PC-3 (cell line): ENCODE data around the gene PRKACB. TPM values are rescaled to one million over a fixed set of nuclear protein-coding genes. Genes with fewer than 3 reads are reported as not detected.
A peak's percentile ranks its signal among the peaks of the same experiment; 100 is the strongest.
"Not testable (repeated sequence)": the region's sequence is repeated elsewhere in the genome, so short reads cannot be mapped to it uniquely, and the experiment has no call there.

ENCODE experiments used
- ATAC-seq: fragments of 200-7000 bp; cut with Tn5 transposase; 2 replicates; pipeline ENCODE4 v1.9.1; 2020; ENCODE audit warnings: mild to moderate bottlenecking, moderate library complexity
- BruUV-seq: library from RNA; stranded (reverse); fragments of 400-500 nt; replicated peaks from 2 replicates; lab custom pipeline; 2021; lab: Mats Ljungman, UMichigan
- CTCF ChIA-PET: fragments of 300-600 bp; sonication (Branson Sonifier 250); formaldehyde crosslinking; loops from one replicate; lab custom pipeline; 2022; ENCODE audit warnings: antibody characterized with exemption; lab: Charles Lee
- POLR2A ChIA-PET: fragments of 300-600 bp; sonication (Branson Sonifier 250); formaldehyde crosslinking; loops from one replicate; lab custom pipeline; 2022; ENCODE audit warnings: antibody characterized with exemption; ENCODE audit not compliant: unreplicated experiment; lab: Charles Lee
- DNase-seq: peaks from one replicate; pipeline ENCODE4 v3.0.0-alpha.2; 2015
- H2AFZ ChIP-seq: fragments of 300-600 bp; sonication (generic); 2 replicates; pipeline ENCODE4 v1.6.0; 2016; ENCODE audit warnings: antibody characterized with exemption, low read length
- H3F3A ChIP-seq: fragments of 300-600 bp; sonication (generic); one replicate; pipeline ENCODE4 v1.6.0; 2017; ENCODE audit warnings: antibody characterized with exemption, low read length, control low read depth, mild to moderate bottlenecking; ENCODE audit not compliant: unreplicated experiment
- H3K27ac ChIP-seq: fragments of 300-600 bp; sonication (generic); 2 replicates; pipeline ENCODE4 v1.5.1; 2016; ENCODE audit warnings: mild to moderate bottlenecking, low read length
- H3K27me3 ChIP-seq: fragments of 300-600 bp; sonication (generic); 2 replicates; pipeline ENCODE4 v1.6.1; 2016; ENCODE audit warnings: low read length, mixed read lengths
- H3K36me3 ChIP-seq: fragments of 300-600 bp; sonication (generic); 2 replicates; pipeline ENCODE4 v1.6.1; 2016; ENCODE audit warnings: low read depth, mixed run types, low read length, mixed read lengths
- H3K4me1 ChIP-seq: fragments of 300-600 bp; sonication (generic); 2 replicates; pipeline ENCODE4 v1.5.1; 2016; ENCODE audit warnings: low read length; ENCODE audit not compliant: insufficient read depth
- H3K4me2 ChIP-seq: fragments of 300-600 bp; sonication (generic); 2 replicates; pipeline ENCODE4 v1.6.0; 2016; ENCODE audit warnings: low read length
- H3K4me3 ChIP-seq: fragments of 300-600 bp; sonication (generic); 2 replicates; pipeline ENCODE4 v1.5.1; 2016; ENCODE audit warnings: mild to moderate bottlenecking, low read length, mixed read lengths
- H3K79me2 ChIP-seq: fragments of 300-600 bp; sonication (generic); 2 replicates; pipeline ENCODE4 v1.6.1; 2017; ENCODE audit warnings: low read length, mixed read lengths
- H3K9ac ChIP-seq: fragments of 300-600 bp; sonication (generic); 2 replicates; pipeline ENCODE4 v1.6.0; 2016; ENCODE audit warnings: mild to moderate bottlenecking, low read length
- H3K9me2 ChIP-seq: fragments of 300-600 bp; sonication (generic); replicated peaks from 2 replicates; pipeline ENCODE4 v1.6.1; 2016; ENCODE audit warnings: mixed run types, low read length, mixed read lengths
- H3K9me3 ChIP-seq: fragments of 300-600 bp; sonication (generic); 2 replicates; pipeline ENCODE4 v1.6.1; 2016; ENCODE audit warnings: low read length, mixed read lengths
- H4K20me1 ChIP-seq: fragments of 300-600 bp; sonication (generic); 2 replicates; pipeline ENCODE4 v1.6.1; 2016; ENCODE audit warnings: low read length, mixed read lengths
- CTCF ChIP-seq: fragments of 300-600 bp; sonication (generic); conservative IDR thresholded peaks from 2 replicates; pipeline ENCODE4 v1.5.1; 2017; ENCODE audit warnings: antibody characterized with exemption, low read depth, mild to moderate bottlenecking, low read length
- EZH2 ChIP-seq: fragments of 300-600 bp; sonication (generic); IDR thresholded peaks from one replicate; pipeline ENCODE4 v1.6.1; 2017; ENCODE audit warnings: antibody characterized with exemption, mild to moderate bottlenecking, low read length; ENCODE audit not compliant: unreplicated experiment
- EZH2phosphoT487 ChIP-seq: fragments of 300-600 bp; sonication (generic); IDR thresholded peaks from 2 replicates; pipeline ENCODE4 v1.6.1; 2018; ENCODE audit warnings: mild to moderate bottlenecking, antibody characterized with exemption, low read length, borderline replicate concordance
- intact Hi-C: fragments of 100-400 bp; cut with micrococcal nuclease; formaldehyde crosslinking; loops from 2 replicates; pipeline ENCODE4 v1.9.0; 2023
- total RNA-seq: library from RNA; depleted of rRNA; stranded (reverse); fragments of >200 nt; gene quantifications from 2 replicates; pipeline ENCODE4 v1.2.3, GENCODE V29; 2014

The PRKACB gene
- total RNA-seq, 1 experiment from 2014 or later, result 7.8 TPM

- H3K9me3 ChIP-seq, result no peaks in the 10 kb centered on the region
- H3K9me2 ChIP-seq, result no peaks in the 10 kb centered on the region
- H3K79me2 ChIP-seq, result no peaks in the 10 kb centered on the region
- intact Hi-C loops, result no loop called here
- H2AFZ ChIP-seq, result no peak overlapping the region
- H3K27me3 ChIP-seq, result no peaks in the 10 kb centered on the region
- no peak overlapping the region for H3K9ac ChIP-seq
- CTCF ChIA-PET, result no interaction called here
- no peak overlapping the region for H3K4me3 ChIP-seq
- no peaks in the 10 kb centered on the region for H3K36me3 ChIP-seq
- no peaks in the 10 kb centered on the region for H3F3A ChIP-seq
- no peak overlapping the region for H3K27ac ChIP-seq
- ATAC-seq (no peak), DNase-seq (no peak)
- no peaks in the 10 kb centered on the region for H4K20me1 ChIP-seq
- H3K4me2 ChIP-seq, result no peak overlapping the region
- H3K4me1 ChIP-seq, result peaks cover 1% of the 10 kb centered on the region
- TF ChIP-seq EZH2phosphoT487, result no peak
- TF ChIP-seq CTCF, result no peak
- no peak for TF ChIP-seq EZH2
- no TSS peak for BruUV-seq
- POLR2A ChIA-PET, result no interaction called here
Observed at GRCh38 chr1:84096176-84096575, 47.9 kb upstream of the PRKACB start.

GRCh38 chr1:84101204-84101603 is 42.9 kb upstream of the PRKACB start:
- Histone ChIP-seq H3K9me2 (no peaks in the 10 kb centered on the region), H3K4me2 (no peak overlapping the region), H3K4me1 (peaks cover 12% of the 10 kb centered on the region), H3F3A (no peaks in the 10 kb centered on the region), H3K9ac (no peak overlapping the region), H3K27ac (no peak overlapping the region), H3K4me3 (no peak overlapping the region), H4K20me1 (no peaks in the 10 kb centered on the region), H3K9me3 (no peaks in the 10 kb centered on the region), H2AFZ (no peak overlapping the region), H3K79me2 (no peaks in the 10 kb centered on the region), H3K36me3 (no peaks in the 10 kb centered on the region), H3K27me3 (no peaks in the 10 kb centered on the region)
- ATAC-seq, result no peak
- ChIA-PET POLR2A (no interaction called here), CTCF (no interaction called here)
- no peak for DNase-seq
- no TSS peak for BruUV-seq
- intact Hi-C loops, result no loop called here
- TF ChIP-seq EZH2 (no peak), CTCF (no peak), EZH2phosphoT487 (no peak)

GRCh38 chr1:84103197-84103992 is 40.7 kb upstream of the PRKACB start:
- H3K4me2 ChIP-seq, result peak overlapping the region; percentile 40
- ATAC-seq, result peak; percentile 88
- TF ChIP-seq EZH2, result no peak
- no peak for TF ChIP-seq CTCF
- TF ChIP-seq EZH2phosphoT487, result no peak
- no peaks in the 10 kb centered on the region for H3F3A ChIP-seq
- BruUV-seq, result no TSS peak
- ChIA-PET POLR2A (no interaction called here), CTCF (no interaction called here)
- no peak overlapping the region for H2AFZ ChIP-seq
- H3K36me3 ChIP-seq, result no peaks in the 10 kb centered on the region
- H3K27ac ChIP-seq, result peak overlapping the region; percentile 13; the same call in 1 of the 2 replicates
- no peaks in the 10 kb centered on the region for H3K79me2 ChIP-seq
- no peaks in the 10 kb centered on the region for H4K20me1 ChIP-seq
- H3K4me3 ChIP-seq, result no peak overlapping the region
- no peaks in the 10 kb centered on the region for H3K9me2 ChIP-seq
- no peak overlapping the region for H3K9ac ChIP-seq
- no peaks in the 10 kb centered on the region for H3K9me3 ChIP-seq
- peaks cover 21% of the 10 kb centered on the region for H3K4me1 ChIP-seq
- intact Hi-C loops, result no loop called here
- DNase-seq, result peak; percentile 76
- H3K27me3 ChIP-seq, result no peaks in the 10 kb centered on the region

- CTCF ChIA-PET, H3K9ac ChIP-seq, H3K36me3 ChIP-seq, H3K9me2 ChIP-seq, H2AFZ ChIP-seq, H3K4me3 ChIP-seq, intact Hi-C loops, BruUV-seq, POLR2A ChIA-PET, H4K20me1 ChIP-seq, H3K9me3 ChIP-seq, H3K27me3 ChIP-seq, H3F3A ChIP-seq, H3K79me2 ChIP-seq: not testable (repeated sequence)
- Histone ChIP-seq H3K4me1 (peaks cover 21% of the 10 kb centered on the region), H3K4me2 (peak overlapping the region; percentile 47), H3K27ac (peak overlapping the region; percentile 33)
- DNase-seq (peak; percentile 79), ATAC-seq (peak; percentile 80)
Observed at GRCh38 chr1:84107538-84107937, 36.5 kb upstream of the PRKACB start.
